ENCODE measurements around the gene ANAPC15. TPM values are rescaled to one million over a fixed set of nuclear protein-coding genes. Genes with fewer than 3 reads are reported as not detected.
"Not testable (repeated sequence)": the region's sequence is repeated elsewhere in the genome, so short reads cannot be mapped to it uniquely, and the experiment has no call there.

Gene ANAPC15
- total RNA-seq, 2 donors from 2014 or later: 26.4 to 30.0 TPM

GRCh38 chr11:72139500-72139899 is 27.0 kb upstream of the ANAPC15 start:
- TF ChIP-seq CTCF (IDR thresholded peaks at IDR 0.05): no peak
- Histone ChIP-seq H3K9me3 (no peaks in the 10 kb centered on the region), H3K27ac (no peak overlapping the region), H3K4me3 (no peak overlapping the region), H3K36me3 (no peaks in the 10 kb centered on the region), H3K27me3 (no peaks in the 10 kb centered on the region), H3K4me1 (no peaks in the 10 kb centered on the region)
- DNase-seq (ENCODE audit: low spot score): no peak

- no peak for TF ChIP-seq CTCF (IDR thresholded peaks at IDR 0.05)
- Histone ChIP-seq H3K4me1 (no peaks in the 10 kb centered on the region), H3K27me3 (no peaks in the 10 kb centered on the region), H3K27ac (no peak overlapping the region), H3K9me3 (no peaks in the 10 kb centered on the region), H3K36me3 (no peaks in the 10 kb centered on the region), H3K4me3 (no peak overlapping the region)
- no peak for DNase-seq (ENCODE audit: low spot score)
These were observed 26.4 kb upstream of the ANAPC15 start for GRCh38 chr11:72138821-72139390.

GRCh38 chr11:72136684-72137262 is 24.3 kb upstream of the ANAPC15 start:
- H3K36me3 ChIP-seq: no peaks in the 10 kb centered on the region
- H3K4me3 ChIP-seq: no peak overlapping the region
- H3K27ac ChIP-seq: no peak overlapping the region
- no peaks in the 10 kb centered on the region for H3K9me3 ChIP-seq
- TF ChIP-seq CTCF (IDR thresholded peaks at IDR 0.05): no peak
- no peak for DNase-seq (ENCODE audit: low spot score)
- no peaks in the 10 kb centered on the region for H3K4me1 ChIP-seq
- H3K27me3 ChIP-seq: no peaks in the 10 kb centered on the region

GRCh38 chr11:72135891-72136683 is 23.6 kb upstream of the ANAPC15 start:
- H3K27me3 ChIP-seq: no peaks in the 10 kb centered on the region
- no peaks in the 10 kb centered on the region for H3K36me3 ChIP-seq
- no peak for DNase-seq (ENCODE audit: low spot score)
- H3K4me1 ChIP-seq: no peaks in the 10 kb centered on the region
- no peak overlapping the region for H3K4me3 ChIP-seq
- no peak overlapping the region for H3K27ac ChIP-seq
- H3K9me3 ChIP-seq: no peaks in the 10 kb centered on the region
- TF ChIP-seq CTCF (IDR thresholded peaks at IDR 0.05): no peak

- not testable (repeated sequence) for H3K36me3 ChIP-seq; H3K4me1 ChIP-seq; H3K27ac ChIP-seq; H3K4me3 ChIP-seq; H3K27me3 ChIP-seq; DNase-seq (ENCODE audit: low spot score); H3K9me3 ChIP-seq
These were observed 23.0 kb upstream of the ANAPC15 start, which contains the start of gene FOLR3 for GRCh38 chr11:72135473-72135872. TSS of gene FOLR3 (plus strand) at chr11:72135725. CDS start at chr11:72135953, 228 bp downstream.

GRCh38 chr11:72132646-72133045 is 20.2 kb upstream of the ANAPC15 start:
- H3K27ac ChIP-seq: no peak overlapping the region
- TF ChIP-seq CTCF (IDR thresholded peaks at IDR 0.05): no peak
- H3K27me3 ChIP-seq: no peaks in the 10 kb centered on the region
- no peaks in the 10 kb centered on the region for H3K36me3 ChIP-seq
- no peak overlapping the region for H3K4me3 ChIP-seq
- DNase-seq (ENCODE audit: low spot score): no peak
- no peaks in the 10 kb centered on the region for H3K4me1 ChIP-seq
- H3K9me3 ChIP-seq: no peaks in the 10 kb centered on the region
